Measurements from ENCODE around the gene EEPD1.
"Not testable (repeated sequence)": the region's sequence is repeated elsewhere in the genome, so short reads cannot be mapped to it uniquely, and the experiment has no call there.

Gene EEPD1

DNA sequence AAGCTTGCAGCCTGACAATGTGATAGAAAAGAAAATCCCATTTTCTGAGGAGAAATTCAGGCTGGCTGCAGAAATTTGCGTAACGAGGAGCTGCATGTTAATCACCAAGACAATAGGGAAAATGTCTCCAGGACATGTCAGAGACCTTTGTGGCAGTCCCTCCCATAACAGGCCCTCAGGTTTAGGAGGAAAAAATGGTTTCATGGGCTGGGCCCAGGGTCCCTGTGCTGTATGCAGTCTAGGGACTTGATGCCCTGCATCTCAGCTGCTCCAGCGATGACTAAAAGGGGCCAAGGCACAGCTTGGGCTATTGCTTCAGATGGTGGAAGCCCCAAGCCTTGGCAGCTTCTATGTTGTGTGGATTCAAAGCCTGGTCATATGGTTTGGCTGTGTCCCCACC is 168.2 kb downstream of the EEPD1 start:
- not testable (repeated sequence) for DNase-seq (ENCODE audit: low spot score)

DNA sequence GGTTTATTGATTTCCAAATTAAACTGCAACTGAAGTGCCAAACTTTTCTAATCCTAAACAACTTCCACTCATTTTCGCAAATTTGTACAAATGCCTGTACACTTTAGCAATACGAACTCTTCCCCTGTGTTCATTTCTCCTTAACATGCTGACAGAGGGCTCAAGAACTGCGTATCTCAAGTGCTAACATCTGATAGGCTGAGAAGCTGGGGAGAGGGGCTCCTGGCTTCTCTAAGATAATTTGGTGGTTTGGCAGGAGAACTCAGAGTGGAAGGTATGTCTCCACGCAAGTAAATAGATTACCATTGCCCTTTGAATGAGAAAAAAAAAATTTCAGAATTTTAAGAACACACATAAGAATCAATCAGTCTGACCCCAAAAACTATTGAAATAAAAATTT is 183.3 kb downstream of the EEPD1 start:
- DNase-seq (ENCODE audit: low spot score): no peak

DNA sequence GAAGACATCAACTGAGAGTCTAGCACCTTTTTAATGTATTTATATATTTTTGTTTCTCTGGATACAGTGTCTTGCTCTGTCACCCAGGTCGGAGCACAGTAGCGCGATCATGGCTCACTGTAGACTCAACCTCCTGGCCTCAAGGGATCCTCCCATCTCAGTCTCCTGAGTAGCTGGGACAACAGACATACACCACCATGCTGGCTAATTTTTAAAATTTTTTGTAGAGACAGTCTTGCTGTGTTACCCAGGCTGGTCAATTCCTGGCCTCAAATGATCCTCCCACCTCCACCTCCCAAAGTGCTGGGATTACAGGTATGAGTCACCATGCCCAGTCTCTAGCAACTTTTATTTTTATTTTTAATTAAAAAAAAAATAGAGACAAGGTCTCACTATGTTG is 185.2 kb downstream of the EEPD1 start:
- DNase-seq (ENCODE audit: low spot score): no peak

DNA sequence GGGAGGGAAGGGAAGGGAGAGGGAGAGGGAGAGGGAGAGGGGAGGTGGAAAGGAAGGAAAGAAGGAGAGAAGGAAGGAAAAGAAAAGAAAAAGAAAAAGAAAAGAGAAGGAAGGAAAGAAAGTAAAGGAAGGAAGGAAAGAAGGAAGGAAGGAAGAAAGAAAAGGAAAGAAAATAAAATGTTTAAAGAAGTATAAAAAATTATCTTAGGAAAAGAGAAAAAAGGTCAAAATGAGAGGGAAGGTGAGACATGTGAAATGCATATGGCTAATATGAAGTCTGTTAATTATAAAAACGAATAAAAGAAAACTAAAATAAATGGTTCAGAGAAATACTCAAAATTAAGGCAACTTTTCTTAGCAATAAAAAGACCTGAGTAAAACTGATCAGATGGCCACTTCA is 190.5 kb downstream of the EEPD1 start:
- DNase-seq (ENCODE audit: low spot score): no peak

DNA sequence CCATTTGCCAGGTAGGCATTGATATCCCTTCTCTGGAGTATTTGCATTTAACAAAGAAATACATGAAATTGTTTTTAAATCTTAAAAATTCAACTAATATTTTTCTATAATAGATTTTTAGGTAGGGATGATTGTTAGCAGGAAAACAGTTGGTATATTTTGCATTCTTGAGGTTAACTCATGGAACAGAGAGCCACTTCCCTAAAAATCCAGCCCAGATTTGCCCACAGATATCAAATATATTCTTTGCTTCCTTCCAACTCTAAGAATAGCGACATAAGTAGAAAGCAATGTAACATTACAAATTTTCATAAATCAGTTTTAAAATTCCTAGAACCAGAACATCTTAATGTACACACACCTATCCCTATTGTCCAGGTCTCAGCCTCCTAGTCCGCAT is 191.6 kb downstream of the EEPD1 start:
- no peak for DNase-seq (ENCODE audit: low spot score)

DNA sequence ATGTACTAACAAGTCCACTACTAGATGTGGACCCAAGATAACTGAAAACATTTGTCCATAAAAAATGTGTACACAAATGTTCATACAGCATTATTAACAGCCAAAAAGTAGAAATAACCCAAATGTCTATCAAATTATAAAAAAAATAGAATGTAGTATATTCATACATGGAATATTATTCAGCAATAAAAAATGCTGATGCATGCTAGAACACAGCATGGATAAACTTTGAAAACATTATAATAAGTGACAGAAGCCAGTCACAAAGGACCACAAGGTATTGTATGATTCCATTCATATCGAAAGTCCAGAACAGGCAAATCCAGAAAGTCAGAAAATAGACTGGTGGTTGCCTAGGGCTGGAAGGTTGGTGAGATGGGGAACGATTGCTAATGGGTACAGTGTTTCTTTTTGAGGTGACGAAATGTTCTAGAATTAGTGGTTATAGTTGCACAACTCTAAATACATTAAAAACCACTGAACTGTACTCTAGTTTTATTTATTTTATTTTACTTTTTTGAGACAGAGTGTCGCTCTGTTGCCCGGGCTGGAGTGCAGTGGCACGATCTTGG is 193.3 kb downstream of the EEPD1 start:
- no peak for DNase-seq (ENCODE audit: low spot score)

DNA sequence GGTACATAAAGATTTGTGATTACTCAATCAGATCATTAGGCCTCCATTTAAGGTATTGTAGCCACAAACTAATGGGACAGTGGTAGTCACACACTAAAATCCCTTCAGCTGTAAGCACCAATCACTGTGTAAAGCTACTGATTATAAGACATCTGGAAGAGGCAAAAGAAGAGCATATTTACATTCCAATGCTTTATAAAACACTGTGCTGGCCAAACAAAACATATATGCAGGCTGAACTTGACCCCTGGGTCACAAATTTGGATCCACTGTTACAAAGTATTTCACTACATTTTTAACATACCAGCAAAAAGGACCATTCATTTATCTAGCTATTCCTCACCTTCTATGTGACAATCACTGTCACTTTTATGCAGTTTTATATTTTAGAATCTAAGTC is 195.2 kb downstream of the EEPD1 start:
- no peak for DNase-seq (ENCODE audit: low spot score)

DNA sequence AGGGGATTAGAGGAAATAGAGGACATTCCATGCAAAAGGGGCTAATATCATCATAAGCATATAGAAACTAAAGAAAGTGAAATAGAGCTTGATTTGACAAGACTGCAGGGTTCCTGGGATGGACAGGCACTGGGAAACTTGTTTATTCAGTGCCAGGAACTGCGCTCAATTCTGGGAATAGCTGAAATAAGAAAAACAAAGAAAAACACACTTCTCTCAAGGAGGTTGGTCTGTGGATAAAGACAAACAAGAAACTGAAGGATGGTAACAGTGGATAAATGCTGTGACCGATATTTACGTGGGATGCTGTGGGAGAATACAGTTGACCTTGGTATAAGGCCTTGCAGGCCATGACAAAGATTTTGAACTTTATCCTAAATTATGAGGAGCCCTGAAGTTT is 195.7 kb downstream of the EEPD1 start:
- no peak for DNase-seq (ENCODE audit: low spot score)

DNA sequence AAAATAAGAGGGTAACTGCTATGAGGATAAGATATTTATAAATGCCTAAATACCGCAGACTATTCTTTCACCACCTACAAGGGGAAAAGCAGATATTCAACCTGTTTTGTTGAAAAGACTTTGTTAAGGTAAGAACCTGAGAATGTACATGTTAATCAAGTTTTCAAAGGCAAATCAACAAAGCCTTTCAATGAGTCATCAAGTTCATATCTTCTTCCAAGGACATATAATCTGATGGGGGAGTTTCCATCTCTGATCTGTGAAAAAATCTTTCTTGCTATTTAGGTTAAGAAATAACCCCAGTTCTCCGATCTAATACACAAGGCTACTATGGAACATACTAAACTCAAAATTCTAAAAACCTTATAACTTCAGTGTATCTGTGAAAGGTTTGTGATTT is 196.6 kb downstream of the EEPD1 start:
- DNase-seq (ENCODE audit: low spot score): no peak
